Stimulated activated naive B cell treated with anti-CD40 and anti-IgM and Interleukin-4, amounts not matched to agents 10 μg/mL and 1 μg/mL and 100 μg/mL, for 72 hours (primary cell): ENCODE measurements around the gene UTP14C.
"Not testable (repeated sequence)": the region's sequence is repeated elsewhere in the genome, so short reads cannot be mapped to it uniquely, and the experiment has no call there.

Experiments used
- ATAC-seq, 2 donors: fragments of 150-1000 bp; cut with Tn5 transposase; replicated peaks; 2 replicates each; pipeline ENCODE4 v1.10.0; 2021; ENCODE audit warnings: moderate library complexity in 1 of 2
- DNase-seq: peaks from one replicate; pipeline ENCODE4 v3.0.0; 2021
- H3K27ac Mint-ChIP-seq: one replicate; pipeline ENCODE4 v1.8.0; 2022; ENCODE audit warnings: mild to moderate bottlenecking, mixed read lengths
- H3K27me3 Mint-ChIP-seq, 2 donors: one replicate each; pipeline ENCODE4 v1.8.0; 2022; ENCODE audit warnings: mixed read lengths in 2 of 2
- H3K36me3 Mint-ChIP-seq, 2 donors: one replicate each; pipeline ENCODE4 v1.8.0; 2022; ENCODE audit warnings: mixed read lengths in 2 of 2, mild to moderate bottlenecking in 1 of 2
- H3K4me1 Mint-ChIP-seq, 2 donors: one replicate each; pipeline ENCODE4 v1.8.0; 2022; ENCODE audit warnings: mixed read lengths in 2 of 2, mild to moderate bottlenecking in 1 of 2
- H3K4me3 Mint-ChIP-seq, 2 donors: one replicate each; pipeline ENCODE4 v1.8.0; 2022; ENCODE audit warnings: mild to moderate bottlenecking in 2 of 2, mixed read lengths in 2 of 2, moderate library complexity in 1 of 2
- H3K9me3 Mint-ChIP-seq, 2 donors: one replicate each; pipeline ENCODE4 v1.8.0; 2022; ENCODE audit warnings: mixed read lengths in 2 of 2, mild to moderate bottlenecking in 1 of 2

The UTP14C gene, protein sequence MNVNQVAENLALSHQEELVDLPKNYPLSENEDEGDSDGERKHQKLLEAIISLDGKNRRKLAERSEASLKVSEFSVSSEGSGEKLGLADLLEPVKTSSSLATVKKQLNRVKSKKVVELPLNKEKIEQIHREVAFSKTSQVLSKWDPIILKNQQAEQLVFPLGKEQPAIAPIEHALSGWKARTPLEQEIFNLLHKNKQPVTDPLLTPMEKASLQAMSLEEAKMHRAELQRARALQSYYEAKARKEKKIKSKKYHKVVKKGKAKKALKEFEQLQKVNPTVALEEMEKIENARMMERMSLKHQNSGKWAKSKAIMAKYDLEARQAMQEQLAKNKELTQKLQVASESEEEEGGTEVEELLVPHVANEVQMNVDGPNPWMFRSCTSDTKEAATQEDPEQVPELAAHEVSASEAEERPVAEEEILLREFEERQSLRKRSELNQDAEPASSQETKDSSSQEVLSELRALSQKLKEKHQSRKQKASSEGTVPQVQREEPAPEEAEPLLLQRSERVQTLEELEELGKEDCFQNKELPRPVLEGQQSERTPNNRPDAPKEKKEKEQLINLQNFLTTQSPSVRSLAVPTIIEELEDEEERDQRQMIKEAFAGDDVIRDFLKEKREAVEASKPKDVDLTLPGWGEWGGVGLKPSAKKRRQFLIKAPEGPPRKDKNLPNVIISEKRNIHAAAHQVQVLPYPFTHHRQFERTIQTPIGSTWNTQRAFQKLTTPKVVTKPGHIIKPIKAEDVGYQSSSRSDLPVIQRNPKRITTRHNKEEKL

DNA sequence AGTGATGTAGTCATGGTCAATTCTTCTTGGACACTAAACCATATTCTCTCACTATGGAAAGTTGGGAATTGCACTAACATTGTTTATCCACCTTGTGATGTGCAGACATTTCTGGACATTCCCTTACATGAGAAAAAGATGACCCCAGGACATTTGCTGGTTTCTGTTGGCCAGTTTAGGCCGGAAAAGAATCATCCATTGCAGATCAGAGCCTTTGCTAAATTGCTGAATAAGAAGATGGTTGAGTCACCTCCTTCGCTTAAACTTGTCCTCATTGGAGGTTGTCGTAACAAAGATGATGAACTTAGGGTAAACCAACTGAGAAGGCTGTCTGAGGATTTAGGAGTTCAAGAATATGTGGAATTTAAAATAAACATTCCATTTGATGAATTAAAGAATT lies at the start of gene UTP14C:
Gene UTP14C, plus strand, starts transcription at position 211 of the 400 bp plus-strand sequence. CDS start 4,114 bp downstream, outside the sequence.
- Mint-ChIP-seq H3K36me3 (peaks cover 55 to 78% of the 10 kb centered on the region in 2 donors), H3K4me3 (no peak within 1 kb of the TSS), H3K4me1 (peaks cover 16 to 19% of the 10 kb centered on the region in 2 donors), H3K9me3 (peaks cover 4 to 6% of the 10 kb centered on the region in 2 donors), H3K27ac (no peak within 1 kb of the TSS), H3K27me3 (no peaks in the 10 kb centered on the region)
- DNase-seq (no peak), ATAC-seq (no peak)

- H3K4me1 Mint-ChIP-seq: no peaks in the 10 kb centered on the region
- no peaks in the 10 kb centered on the region for H3K9me3 Mint-ChIP-seq
- H3K27ac Mint-ChIP-seq: no peak overlapping the region
- peaks cover 0 to 15% of the 10 kb centered on the region in 2 donors for H3K27me3 Mint-ChIP-seq
- no peak overlapping the region for H3K4me3 Mint-ChIP-seq
- H3K36me3 Mint-ChIP-seq: no peaks in the 10 kb centered on the region
- DNase-seq (no peak), ATAC-seq (no peak)
Measured at GRCh38 chr13:51976423-51976822, 48.1 kb upstream of the UTP14C start.

DNA sequence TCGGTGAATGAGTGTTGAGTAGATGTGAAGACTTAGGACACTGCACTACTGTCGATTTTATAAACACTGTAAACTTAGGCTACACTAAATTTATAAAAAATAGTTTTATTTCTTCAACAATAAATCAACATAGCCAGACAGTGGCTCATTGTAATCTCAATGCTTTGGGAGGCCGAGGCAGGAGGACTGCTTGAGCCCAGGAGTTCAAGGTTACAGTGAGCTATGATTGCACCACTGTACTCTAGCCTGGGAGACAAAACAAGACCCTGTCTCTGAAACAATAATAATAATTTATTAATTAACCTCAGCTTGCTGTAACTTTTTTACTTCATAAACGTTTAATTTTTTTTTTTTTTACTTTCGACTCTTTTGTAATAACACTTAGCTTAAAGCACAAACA lies 47.6 kb upstream of the UTP14C start:
- Mint-ChIP-seq H3K27me3 (peaks cover 0 to 15% of the 10 kb centered on the region in 2 donors), H3K27ac (no peak overlapping the region), H3K4me3 (no peak overlapping the region), H3K4me1 (no peaks in the 10 kb centered on the region), H3K9me3 (no peaks in the 10 kb centered on the region), H3K36me3 (no peaks in the 10 kb centered on the region)
- ATAC-seq (no peak), DNase-seq (no peak)

GRCh38 chr13:51977625-51978024 lies 46.9 kb upstream of the UTP14C start:
- no peaks in the 10 kb centered on the region for H3K9me3 Mint-ChIP-seq
- H3K27me3 Mint-ChIP-seq: peaks cover 0 to 8% of the 10 kb centered on the region in 2 donors
- no peak overlapping the region for H3K4me3 Mint-ChIP-seq
- ATAC-seq: no peak
- H3K27ac Mint-ChIP-seq: no peak overlapping the region
- no peak for DNase-seq
- no peaks in the 10 kb centered on the region for H3K4me1 Mint-ChIP-seq
- no peaks in the 10 kb centered on the region for H3K36me3 Mint-ChIP-seq

DNA sequence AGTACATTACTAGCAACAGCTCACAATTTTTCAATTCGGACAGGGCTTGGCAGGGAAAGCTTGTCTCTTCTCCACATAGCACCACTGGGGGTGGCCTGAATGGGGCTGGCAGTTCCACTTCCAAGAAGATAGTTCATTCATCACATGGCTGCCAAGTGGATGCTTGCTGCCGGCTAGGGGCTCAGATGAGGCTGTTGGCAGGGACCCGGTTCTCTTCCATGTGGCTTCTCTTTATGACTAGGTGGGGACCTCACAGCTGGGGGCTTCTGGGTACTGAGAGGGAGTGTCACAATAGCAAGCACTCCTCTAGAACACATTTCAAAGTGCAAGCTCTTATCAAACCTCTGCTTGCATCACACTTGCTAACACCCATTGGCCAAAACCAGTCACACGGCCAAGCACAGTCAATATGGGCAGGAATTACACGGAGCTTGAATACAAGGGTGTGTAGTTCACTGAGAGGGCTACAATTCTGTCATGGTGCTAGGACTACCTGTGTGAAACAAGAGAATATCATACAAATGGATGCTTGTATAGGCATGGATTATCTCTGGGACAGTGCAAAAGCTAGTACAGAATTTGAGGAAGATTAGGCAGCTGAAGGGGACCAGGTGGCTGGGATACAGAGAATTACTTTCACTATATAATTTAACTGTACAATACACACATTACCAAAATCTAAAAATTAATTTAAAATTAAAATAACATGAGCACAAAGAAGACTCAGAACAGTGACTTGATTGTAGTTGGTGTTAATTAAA lies 45.5 kb upstream of the UTP14C start:
- H3K27ac Mint-ChIP-seq: no peak overlapping the region
- H3K9me3 Mint-ChIP-seq: no peaks in the 10 kb centered on the region
- DNase-seq (no peak), ATAC-seq (no peak)
- H3K4me3 Mint-ChIP-seq: no peak overlapping the region
- peaks cover 2 to 16% of the 10 kb centered on the region in 2 donors for H3K27me3 Mint-ChIP-seq
- H3K4me1 Mint-ChIP-seq: no peaks in the 10 kb centered on the region
- H3K36me3 Mint-ChIP-seq: no peaks in the 10 kb centered on the region

DNA sequence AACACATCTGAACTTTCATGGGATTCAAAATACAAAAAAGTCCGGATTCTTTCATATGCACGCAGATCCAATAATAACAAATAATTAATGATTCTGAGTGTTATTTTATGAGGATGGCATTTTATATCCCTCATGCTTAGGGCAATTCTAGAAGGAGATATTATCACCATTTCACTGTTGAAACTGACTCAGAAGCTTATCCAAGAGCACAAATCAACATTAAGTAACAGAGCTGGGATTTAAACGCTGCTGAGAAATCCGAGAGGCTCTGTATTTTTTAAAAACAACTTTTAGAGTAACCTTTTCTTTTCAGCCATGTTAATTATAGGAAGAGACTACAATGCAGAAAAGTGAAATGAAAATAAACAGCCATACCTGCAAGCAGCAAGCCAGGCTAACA lies 43.6 kb upstream of the UTP14C start:
- no peak for DNase-seq
- Mint-ChIP-seq H3K9me3 (no peaks in the 10 kb centered on the region), H3K4me3 (no peak overlapping the region), H3K27ac (no peak overlapping the region), H3K27me3 (peaks cover 18 to 30% of the 10 kb centered on the region in 2 donors), H3K4me1 (no peaks in the 10 kb centered on the region), H3K36me3 (no peaks in the 10 kb centered on the region)
- no peak for ATAC-seq

- H3K4me3 Mint-ChIP-seq: no peak overlapping the region
- DNase-seq (no peak), ATAC-seq (no peak)
- peaks cover 23 to 34% of the 10 kb centered on the region in 2 donors for H3K27me3 Mint-ChIP-seq
- H3K27ac Mint-ChIP-seq: no peak overlapping the region
- no peaks in the 10 kb centered on the region for H3K36me3 Mint-ChIP-seq
- no peaks in the 10 kb centered on the region for H3K9me3 Mint-ChIP-seq
- no peaks in the 10 kb centered on the region for H3K4me1 Mint-ChIP-seq
Measured at GRCh38 chr13:51981355-51981754, 43.1 kb upstream of the UTP14C start.

- H3K4me3 Mint-ChIP-seq, H3K27ac Mint-ChIP-seq, DNase-seq, H3K9me3 Mint-ChIP-seq, H3K36me3 Mint-ChIP-seq, H3K4me1 Mint-ChIP-seq, ATAC-seq: not testable (repeated sequence)
- peaks cover 42 to 47% of the 10 kb centered on the region in 2 donors for H3K27me3 Mint-ChIP-seq
Measured at GRCh38 chr13:51983292-51983691, 41.2 kb upstream of the UTP14C start.

- ATAC-seq, H3K9me3 Mint-ChIP-seq, H3K4me3 Mint-ChIP-seq, H3K36me3 Mint-ChIP-seq, DNase-seq, H3K27ac Mint-ChIP-seq, H3K4me1 Mint-ChIP-seq: not testable (repeated sequence)
- H3K27me3 Mint-ChIP-seq: peaks cover 44 to 50% of the 10 kb centered on the region in 2 donors
Measured at GRCh38 chr13:51984904-51985303, 39.6 kb upstream of the UTP14C start.

GRCh38 chr13:51988988-51989618 lies 35.4 kb upstream of the UTP14C start:
- Mint-ChIP-seq H3K4me3 (no peak overlapping the region), H3K4me1 (no peaks in the 10 kb centered on the region), H3K9me3 (peaks cover 0 to 4% of the 10 kb centered on the region in 2 donors), H3K27me3 (peaks cover 42 to 48% of the 10 kb centered on the region in 2 donors), H3K27ac (no peak overlapping the region), H3K36me3 (no peaks in the 10 kb centered on the region)
- DNase-seq: no peak
- no peak for ATAC-seq

GRCh38 chr13:51993713-51994112 lies 30.8 kb upstream of the UTP14C start:
- Mint-ChIP-seq H3K4me1 (no peaks in the 10 kb centered on the region), H3K4me3 (no peak overlapping the region), H3K9me3 (no peaks in the 10 kb centered on the region), H3K27ac (no peak overlapping the region), H3K36me3 (no peaks in the 10 kb centered on the region), H3K27me3 (peaks cover 8 to 42% of the 10 kb centered on the region in 2 donors)
- DNase-seq: no peak
- no peak for ATAC-seq

- Mint-ChIP-seq H3K4me3 (no peak overlapping the region), H3K9me3 (no peaks in the 10 kb centered on the region), H3K4me1 (no peaks in the 10 kb centered on the region), H3K27me3 (peaks cover 23 to 57% of the 10 kb centered on the region in 2 donors), H3K27ac (no peak overlapping the region), H3K36me3 (no peaks in the 10 kb centered on the region)
- DNase-seq: no peak
- no peak for ATAC-seq
Measured at GRCh38 chr13:51995677-51996551, 28.6 kb upstream of the UTP14C start.

GRCh38 chr13:51996641-51997040 lies 27.9 kb upstream of the UTP14C start:
- H3K4me3 Mint-ChIP-seq: no peak overlapping the region
- no peak for DNase-seq
- no peak for ATAC-seq
- no peaks in the 10 kb centered on the region for H3K36me3 Mint-ChIP-seq
- no peaks in the 10 kb centered on the region for H3K9me3 Mint-ChIP-seq
- H3K4me1 Mint-ChIP-seq: peaks cover 0 to 1% of the 10 kb centered on the region in 2 donors
- H3K27me3 Mint-ChIP-seq: peaks cover 23 to 56% of the 10 kb centered on the region in 2 donors
- no peak overlapping the region for H3K27ac Mint-ChIP-seq
